Epithelial cell of esophagus (primary cell): ENCODE results near the gene ULK4.
A peak's percentile ranks its signal among the peaks of the same experiment; 100 is the strongest.

Experiments used
- DNase-seq: peaks from one replicate; pipeline ENCODE4 v3.0.0; 2010; ENCODE audit warnings: low read depth
- H3K4me3 ChIP-seq: 2 replicates; pipeline ENCODE4 v1.5.1; 2011; ENCODE audit warnings: mild to moderate bottlenecking, low read length, control low read depth
- TF ChIP-seq, protein P1 (sequence below): IDR thresholded peaks from 2 replicates; pipeline ENCODE4 v1.5.1; 2011; ENCODE audit warnings: low read depth, mild to moderate bottlenecking, low read length, control low read depth, inconsistent platforms; ENCODE audit not compliant: insufficient read depth; ENCODE audit errors: missing control alignments

The ULK4 gene

GRCh38 chr3:41204369-41204768, 757.5 kb downstream of the ULK4 start:
- TF ChIP-seq, protein P1, sequence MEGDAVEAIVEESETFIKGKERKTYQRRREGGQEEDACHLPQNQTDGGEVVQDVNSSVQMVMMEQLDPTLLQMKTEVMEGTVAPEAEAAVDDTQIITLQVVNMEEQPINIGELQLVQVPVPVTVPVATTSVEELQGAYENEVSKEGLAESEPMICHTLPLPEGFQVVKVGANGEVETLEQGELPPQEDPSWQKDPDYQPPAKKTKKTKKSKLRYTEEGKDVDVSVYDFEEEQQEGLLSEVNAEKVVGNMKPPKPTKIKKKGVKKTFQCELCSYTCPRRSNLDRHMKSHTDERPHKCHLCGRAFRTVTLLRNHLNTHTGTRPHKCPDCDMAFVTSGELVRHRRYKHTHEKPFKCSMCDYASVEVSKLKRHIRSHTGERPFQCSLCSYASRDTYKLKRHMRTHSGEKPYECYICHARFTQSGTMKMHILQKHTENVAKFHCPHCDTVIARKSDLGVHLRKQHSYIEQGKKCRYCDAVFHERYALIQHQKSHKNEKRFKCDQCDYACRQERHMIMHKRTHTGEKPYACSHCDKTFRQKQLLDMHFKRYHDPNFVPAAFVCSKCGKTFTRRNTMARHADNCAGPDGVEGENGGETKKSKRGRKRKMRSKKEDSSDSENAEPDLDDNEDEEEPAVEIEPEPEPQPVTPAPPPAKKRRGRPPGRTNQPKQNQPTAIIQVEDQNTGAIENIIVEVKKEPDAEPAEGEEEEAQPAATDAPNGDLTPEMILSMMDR = no peak
- DNase-seq = no peak
- no peak overlapping the region for H3K4me3 ChIP-seq

GRCh38 chr3:41202834-41203345, 759.0 kb downstream of the ULK4 start:
- TF ChIP-seq, protein P1 = peak; percentile 50
- DNase-seq = peak; percentile 78
- H3K4me3 ChIP-seq = peak overlapping the region; percentile 0

DNA sequence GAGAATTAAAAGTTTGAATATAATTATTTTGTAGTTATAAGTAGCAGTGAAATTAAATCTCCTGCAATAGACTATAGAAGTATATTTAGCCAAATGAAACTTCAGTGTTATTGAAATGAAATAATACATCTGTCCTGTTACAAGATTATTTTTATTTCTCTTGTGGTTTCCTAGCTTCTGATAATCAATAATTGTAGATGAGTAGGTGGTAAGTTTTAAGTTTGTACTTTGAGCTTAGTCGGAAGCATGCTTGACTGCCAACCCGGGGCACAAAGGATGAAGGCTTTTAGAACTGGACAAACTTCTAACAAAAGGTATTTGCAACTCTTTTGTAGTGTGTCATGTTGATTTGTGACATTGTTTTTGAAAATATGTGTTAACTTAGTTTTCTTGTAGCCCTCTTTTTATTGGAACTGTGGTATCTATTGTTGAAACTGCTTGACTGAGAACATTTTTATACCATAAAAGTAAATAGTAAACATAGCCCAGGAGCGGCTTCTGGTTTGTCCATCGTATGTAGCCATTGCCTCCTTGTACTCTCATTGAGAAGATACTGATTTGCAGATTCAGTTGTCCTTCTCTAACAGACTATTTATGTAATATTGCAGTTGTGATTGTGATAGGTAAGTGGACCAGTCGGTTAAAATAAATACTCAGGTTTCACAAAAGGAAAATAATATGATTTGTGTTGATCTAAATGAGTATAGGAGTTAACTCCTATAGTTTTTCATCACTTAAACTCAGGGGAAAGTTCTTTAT, 759.6 kb downstream of the ULK4 start:
- DNase-seq = no peak
- H3K4me3 ChIP-seq = peak overlapping the region; percentile 79
- TF ChIP-seq, protein P1 = no peak

DNA sequence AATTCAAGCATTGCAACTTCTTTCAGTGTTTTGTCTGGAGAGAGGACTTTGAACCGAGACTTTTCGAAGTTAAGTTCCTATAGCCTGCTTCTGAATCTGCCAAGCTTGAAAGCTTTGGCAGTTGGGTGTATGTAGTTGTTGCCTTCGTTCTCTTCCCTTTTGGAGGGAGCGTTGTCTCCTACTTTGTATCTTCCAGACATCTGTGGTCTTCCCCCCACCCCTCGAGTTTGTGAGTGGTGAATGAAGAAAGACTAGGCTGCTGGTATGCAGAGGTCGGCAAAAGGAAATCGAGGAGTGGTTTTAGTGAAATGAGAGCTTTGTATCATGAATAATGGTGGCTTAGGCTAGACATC, 761.3 kb downstream of the ULK4 start:
- TF ChIP-seq, protein P1 = no peak
- DNase-seq = peak; percentile 43
- H3K4me3 ChIP-seq = peak overlapping the region; percentile 79

DNA sequence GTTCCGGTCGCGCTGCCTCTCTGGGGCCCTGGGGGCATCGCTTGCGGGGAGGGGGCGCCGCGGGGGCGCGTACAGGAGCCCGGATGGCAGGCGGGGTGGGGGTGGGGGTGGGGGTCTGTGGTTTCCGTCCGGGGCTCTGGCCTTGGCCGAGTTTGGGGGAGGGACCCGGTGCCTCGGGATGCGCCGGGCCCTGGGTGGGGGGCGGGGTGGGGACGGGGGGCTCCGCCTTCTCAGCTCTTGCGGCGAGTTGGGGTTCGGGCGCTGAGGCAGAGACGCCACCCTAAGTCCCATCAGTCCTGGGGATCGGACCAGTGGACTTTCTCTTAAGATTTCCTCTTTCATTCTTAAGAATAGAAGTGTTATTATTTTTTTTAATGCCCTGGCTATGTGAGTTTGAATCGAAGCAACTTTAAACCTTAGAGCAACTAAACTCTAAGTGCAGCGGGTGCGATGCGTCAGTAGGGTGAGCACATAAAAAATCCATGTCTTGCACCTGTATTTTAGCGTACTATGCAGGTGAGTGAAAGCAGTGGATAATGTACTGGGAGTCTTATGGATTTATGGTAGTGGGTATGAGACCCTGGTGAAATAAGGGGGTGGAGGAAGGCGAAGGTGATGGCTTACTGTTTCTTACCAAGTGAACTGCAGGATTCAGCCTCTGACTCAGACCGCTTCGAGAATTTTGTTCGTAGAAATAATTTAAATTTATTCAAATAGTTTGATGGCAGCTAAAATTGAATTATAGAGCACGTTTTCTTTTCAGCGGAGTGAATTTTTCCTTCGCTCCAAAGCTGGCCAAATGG, 761.8 kb downstream of the ULK4 start:
- H3K4me3 ChIP-seq = peak overlapping the region; percentile 79
- peak; percentile 50 for DNase-seq
- TF ChIP-seq, protein P1 = no peak

DNA sequence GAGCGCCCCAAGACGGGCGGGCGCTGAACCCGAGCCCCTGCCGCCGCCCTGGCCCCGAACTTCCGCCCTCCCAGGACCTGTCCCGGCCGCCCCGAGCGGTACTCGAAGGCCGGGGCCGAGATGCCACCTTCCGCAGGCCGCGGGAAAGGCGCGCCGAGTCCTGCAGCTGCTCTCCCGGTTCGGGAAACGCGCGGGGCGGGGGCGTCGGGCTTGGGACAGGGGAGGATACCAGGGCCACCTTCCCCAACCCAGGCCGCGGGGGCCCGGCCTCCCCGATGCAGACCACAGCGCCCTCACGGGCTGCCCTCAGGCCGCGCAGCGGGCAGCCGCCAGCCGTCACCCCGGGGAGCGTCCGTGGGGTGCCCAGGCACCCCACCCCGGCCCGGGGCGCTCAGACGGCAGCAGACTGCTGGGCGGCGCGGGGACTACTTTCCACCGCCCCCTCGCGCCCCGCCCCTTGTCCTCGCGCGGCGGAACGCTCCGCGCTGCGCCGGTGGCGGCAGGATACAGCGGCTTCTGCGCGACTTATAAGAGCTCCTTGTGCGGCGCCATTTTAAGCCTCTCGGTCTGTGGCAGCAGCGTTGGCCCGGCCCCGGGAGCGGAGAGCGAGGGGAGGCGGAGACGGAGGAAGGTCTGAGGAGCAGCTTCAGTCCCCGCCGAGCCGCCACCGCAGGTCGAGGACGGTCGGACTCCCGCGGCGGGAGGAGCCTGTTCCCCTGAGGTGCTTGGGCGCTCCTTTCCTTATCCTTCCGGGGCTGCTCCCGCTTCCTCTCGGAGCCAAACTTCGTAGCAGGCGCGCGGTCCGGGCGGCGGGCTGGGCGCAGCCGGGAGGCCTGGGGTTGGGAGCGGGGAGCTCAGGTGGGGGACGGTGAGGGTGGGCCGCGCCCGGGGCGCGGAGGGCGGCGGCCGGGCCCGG, 762.7 kb downstream of the ULK4 start, which contains the start of gene CTNNB1:
CTNNB1 (plus strand) TSS at position 556 of the 916 bp plus-strand sequence. CDS start 24,564 bp downstream, outside the sequence.
- peak; percentile 96 for DNase-seq
- TF ChIP-seq, protein P1 = no peak
- H3K4me3 ChIP-seq = peak within 1 kb of the TSS; percentile 79
